Natural killer cell (primary cell): ENCODE results near the gene MARF1. TPM values are rescaled to one million over a fixed set of nuclear protein-coding genes. Genes with fewer than 3 reads are reported as not detected.

Experiments
- ATAC-seq, 3 donors: fragments of 150-1000 bp in 2 of 3; fragments of 200-7000 bp in 1 of 3; cut with Tn5 transposase; 1 replicate in 1 of 3; 2 replicates in 2 of 3; pipeline ENCODE4 v1.10.0; 2021; ENCODE audit warnings: mild to moderate bottlenecking in 2 of 3, moderate library complexity in 2 of 3
- DNase-seq, 2 donors: peaks; one replicate each; pipeline versions ENCODE4 v3.0.0 to v3.0.0-alpha.2; 2013 to 2021; ENCODE audit warnings: mixed read lengths in 1 of 2
- H3K27ac ChIP-seq: one replicate; pipeline ENCODE4 v1.5.1; 2013; ENCODE audit warnings: mild to moderate bottlenecking, low read length
- H3K27me3 ChIP-seq: one replicate; pipeline ENCODE4 v1.6.1; 2013; ENCODE audit warnings: low read length; ENCODE audit not compliant: control insufficient read depth, insufficient read depth
- H3K36me3 ChIP-seq: one replicate; pipeline ENCODE4 v1.6.1; 2013; ENCODE audit warnings: low read length; ENCODE audit not compliant: control insufficient read depth, insufficient read depth
- H3K4me1 ChIP-seq: one replicate; pipeline ENCODE4 v1.6.1; 2013; ENCODE audit warnings: low read length; ENCODE audit not compliant: control insufficient read depth, insufficient read depth
- H3K4me3 ChIP-seq: one replicate; pipeline ENCODE4 v1.5.1; 2013; ENCODE audit warnings: low read length
- H3K9me3 ChIP-seq: one replicate; pipeline ENCODE4 v1.6.1; 2013; ENCODE audit warnings: low read length; ENCODE audit not compliant: control insufficient read depth, insufficient read depth
- H3K27ac Mint-ChIP-seq, 2 donors: one replicate each; pipeline ENCODE4 v1.8.0; 2022; ENCODE audit warnings: mild to moderate bottlenecking in 2 of 2, mixed read lengths in 2 of 2, moderate library complexity in 1 of 2
- H3K27me3 Mint-ChIP-seq, 2 donors: one replicate each; pipeline ENCODE4 v1.8.0; 2022; ENCODE audit warnings: low read depth in 2 of 2, mixed read lengths in 2 of 2
- H3K36me3 Mint-ChIP-seq: one replicate; pipeline ENCODE4 v1.8.0; 2022; ENCODE audit warnings: mixed read lengths
- H3K4me1 Mint-ChIP-seq, 2 donors: one replicate each; pipeline ENCODE4 v1.8.0; 2022; ENCODE audit warnings: mixed read lengths in 2 of 2
- H3K4me3 Mint-ChIP-seq: one replicate; pipeline ENCODE4 v1.8.0; 2022; ENCODE audit warnings: mild to moderate bottlenecking, moderate library complexity, mixed read lengths
- H3K9me3 Mint-ChIP-seq, 2 donors: one replicate each; pipeline ENCODE4 v1.8.0; 2022; ENCODE audit warnings: mixed read lengths in 2 of 2
- CTCF ChIP-seq: fragments of 200-600 bp; IDR thresholded peaks from one replicate; pipeline ENCODE4 v1.8.0; 2022; ENCODE audit warnings: antibody characterized with exemption
- WGBS: methylation state at CpG from one replicate; pipeline ENCODE4 v1.1.7; 2013; ENCODE audit warnings: missing lambda C conversion rate; ENCODE audit not compliant: insufficient coverage; 5-methylcytosine and 5-hydroxymethylcytosine counted together
- intact Hi-C: fragments of 100-400 bp; cut with micrococcal nuclease; formaldehyde crosslinking; loops from one replicate; pipeline ENCODE4 v1.14.2; 2022
- total RNA-seq, 4 donors: library from RNA; stranded (reverse); fragments of 120-200 nt in 1 of 4; gene quantifications; one replicate each; pipeline versions ENCODE4 v1.2.3 to v1.2.4, GENCODE V29; 2013 to 2022

MARF1 gene
- total RNA-seq, 3 donors from 2014 or later (not counting 1 experiment from before 2014, with no cell fraction given): 127 to 149 (median 140) TPM

GRCh38 chr16:15597135-15597534, 45.8 kb downstream of the MARF1 start:
- intact Hi-C loops: no loop called here
- no peak for ATAC-seq
- Mint-ChIP-seq H3K27me3 (no peaks in the 10 kb centered on the region), H3K9me3 (peaks cover 2% of the 10 kb centered on the region in 2 donors), H3K4me3 (no peak overlapping the region), H3K4me1 (peaks cover 34 to 47% of the 10 kb centered on the region in 2 donors), H3K27ac (peak overlapping the region; percentile 11 to 48), H3K36me3 (peaks cover 46% of the 10 kb centered on the region)
- Histone ChIP-seq H3K4me1 (peaks cover 18% of the 10 kb centered on the region), H3K27ac (no peak overlapping the region), H3K4me3 (no peak overlapping the region), H3K9me3 (no peaks in the 10 kb centered on the region), H3K36me3 (peaks cover 69% of the 10 kb centered on the region), H3K27me3 (no peaks in the 10 kb centered on the region)
- DNase-seq: no peak
- WGBS: 95% methylated on average over 6 of the region's 6 CpGs
- TF ChIP-seq CTCF: no peak

- Mint-ChIP-seq H3K36me3 (peaks cover 23% of the 10 kb centered on the region), H3K4me3 (peak overlapping the region; percentile 76), H3K27me3 (no peaks in the 10 kb centered on the region), H3K9me3 (peaks cover 2% of the 10 kb centered on the region in 2 donors), H3K4me1 (peaks cover 39 to 58% of the 10 kb centered on the region in 2 donors), H3K27ac (peak overlapping the region; percentile 83 to 96)
- DNase-seq (no peak), ATAC-seq (no peak)
- peak overlapping the region; percentile 6 for H3K27ac ChIP-seq
- TF ChIP-seq CTCF: no peak
- intact Hi-C loops: no loop called here
- peaks cover 46% of the 10 kb centered on the region for H3K36me3 ChIP-seq
- H3K4me3 ChIP-seq: no peak overlapping the region
- peaks cover 41% of the 10 kb centered on the region for H3K4me1 ChIP-seq
- WGBS: 81% methylated on average over 6 of the region's 6 CpGs
- H3K27me3 ChIP-seq: no peaks in the 10 kb centered on the region
- H3K9me3 ChIP-seq: no peaks in the 10 kb centered on the region
Observed at GRCh38 chr16:15594711-15595320, 48.1 kb downstream of the MARF1 start.

- no peak for DNase-seq
- peak overlapping the region; percentile 32 for H3K4me3 Mint-ChIP-seq
- H3K9me3 ChIP-seq: no peaks in the 10 kb centered on the region
- no peak for TF ChIP-seq CTCF
- H3K27ac Mint-ChIP-seq: peak overlapping the region; percentile 83 to 96
- H3K27me3 ChIP-seq: no peaks in the 10 kb centered on the region
- no peaks in the 10 kb centered on the region for H3K27me3 Mint-ChIP-seq
- no peak for ATAC-seq
- no peak overlapping the region for H3K27ac ChIP-seq
- no peak overlapping the region for H3K4me3 ChIP-seq
- H3K4me1 Mint-ChIP-seq: peaks cover 46 to 69% of the 10 kb centered on the region in 2 donors
- intact Hi-C loops: no loop called here
- peaks cover 2% of the 10 kb centered on the region in 2 donors for H3K9me3 Mint-ChIP-seq
- H3K36me3 Mint-ChIP-seq: peaks cover 19% of the 10 kb centered on the region
- WGBS: 90% methylated on average over 8 of the region's 9 CpGs
- peaks cover 31% of the 10 kb centered on the region for H3K36me3 ChIP-seq
- H3K4me1 ChIP-seq: peaks cover 56% of the 10 kb centered on the region
Observed at GRCh38 chr16:15593235-15593634, 49.7 kb downstream of the MARF1 start.

GRCh38 chr16:15592324-15592723, 50.6 kb downstream of the MARF1 start:
- H3K27ac Mint-ChIP-seq: peak overlapping the region; percentile 83 to 96
- intact Hi-C loops: no loop called here
- peaks cover 19% of the 10 kb centered on the region for H3K36me3 Mint-ChIP-seq
- ATAC-seq (no peak), DNase-seq (peak; percentile 41 to 42)
- Histone ChIP-seq H3K9me3 (no peaks in the 10 kb centered on the region), H3K27me3 (no peaks in the 10 kb centered on the region), H3K4me1 (peaks cover 57% of the 10 kb centered on the region), H3K4me3 (no peak overlapping the region), H3K36me3 (peaks cover 24% of the 10 kb centered on the region), H3K27ac (peak overlapping the region; percentile 5)
- peaks cover 46 to 70% of the 10 kb centered on the region in 2 donors for H3K4me1 Mint-ChIP-seq
- peak overlapping the region; percentile 50 for H3K4me3 Mint-ChIP-seq
- TF ChIP-seq CTCF: no peak
- no peaks in the 10 kb centered on the region for H3K27me3 Mint-ChIP-seq
- 65% methylated on average over 9 of the region's 9 CpGs for WGBS
- peaks cover 2% of the 10 kb centered on the region in 2 donors for H3K9me3 Mint-ChIP-seq
